Retinal pigment epithelial cell (primary cell): ENCODE results near the gene TSPEAR.
"Not testable (repeated sequence)": the region's sequence is repeated elsewhere in the genome, so short reads cannot be mapped to it uniquely, and the experiment has no call there.

ENCODE experiments used
- DNase-seq: peaks from one replicate; pipeline ENCODE4 v3.0.0-alpha.2; 2010; ENCODE audit warnings: low read depth
- H3K4me3 ChIP-seq: 2 replicates; pipeline ENCODE4 v1.5.1; 2011; ENCODE audit warnings: mild to moderate bottlenecking, low read length, control low read depth, moderate library complexity
- TF ChIP-seq, protein P1 (sequence below): conservative IDR thresholded peaks from 2 replicates; pipeline ENCODE4 v1.5.1; 2011; ENCODE audit warnings: low read depth, low read length, control low read depth, inconsistent platforms

Gene TSPEAR

DNA sequence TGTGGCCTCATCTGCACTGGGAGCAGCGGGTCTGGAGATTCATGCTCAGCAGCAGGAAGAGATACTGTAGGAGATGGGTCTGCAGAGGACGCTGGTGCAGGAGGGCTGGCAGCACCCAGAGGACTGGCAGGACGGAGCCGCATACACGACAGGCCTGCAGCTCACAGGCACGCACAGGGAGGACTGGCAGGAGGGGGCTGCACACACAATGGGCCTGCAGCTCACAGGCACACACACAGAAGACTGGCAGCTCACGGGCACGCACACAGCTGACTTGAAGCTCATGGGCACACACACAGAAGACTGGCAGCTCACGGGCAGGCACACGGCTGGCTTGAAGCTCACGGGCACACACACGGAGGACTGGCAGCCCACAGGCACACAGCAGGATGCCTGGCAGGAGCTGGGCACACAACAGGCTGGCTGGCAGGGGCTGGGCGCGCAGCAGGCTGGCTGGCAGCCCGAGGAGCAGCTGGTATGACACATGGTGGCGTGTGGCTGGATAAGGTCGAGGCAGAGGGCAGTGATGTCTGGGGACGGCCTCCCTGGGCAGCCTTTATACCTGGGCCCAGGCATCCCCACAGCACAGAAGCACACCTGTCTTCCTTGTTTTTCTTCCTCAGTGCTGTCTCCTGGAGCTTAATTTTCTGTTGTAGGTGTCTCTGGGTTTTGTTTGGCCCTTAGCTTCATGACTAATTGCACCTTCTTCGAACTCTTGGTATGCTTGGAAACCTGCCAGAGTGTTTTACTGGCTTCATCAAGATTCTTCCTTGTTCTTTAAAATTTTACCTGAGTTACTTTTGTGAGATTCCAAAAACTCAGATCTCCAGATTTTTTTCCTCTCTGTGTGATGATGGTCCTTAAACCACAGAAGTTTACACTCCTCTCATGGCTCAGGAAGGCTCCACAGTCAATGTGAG lies 44.7 kb downstream of the TSPEAR start, which contains the start of gene KRTAP12-2:
Gene KRTAP12-2 (minus strand): TSS at position 527 of the 920 bp plus-strand sequence. CDS start 41 bp downstream, at position 486.
- DNase-seq = no peak
- H3K4me3 ChIP-seq = no peak within 1 kb of the TSS
- TF ChIP-seq, protein P1, sequence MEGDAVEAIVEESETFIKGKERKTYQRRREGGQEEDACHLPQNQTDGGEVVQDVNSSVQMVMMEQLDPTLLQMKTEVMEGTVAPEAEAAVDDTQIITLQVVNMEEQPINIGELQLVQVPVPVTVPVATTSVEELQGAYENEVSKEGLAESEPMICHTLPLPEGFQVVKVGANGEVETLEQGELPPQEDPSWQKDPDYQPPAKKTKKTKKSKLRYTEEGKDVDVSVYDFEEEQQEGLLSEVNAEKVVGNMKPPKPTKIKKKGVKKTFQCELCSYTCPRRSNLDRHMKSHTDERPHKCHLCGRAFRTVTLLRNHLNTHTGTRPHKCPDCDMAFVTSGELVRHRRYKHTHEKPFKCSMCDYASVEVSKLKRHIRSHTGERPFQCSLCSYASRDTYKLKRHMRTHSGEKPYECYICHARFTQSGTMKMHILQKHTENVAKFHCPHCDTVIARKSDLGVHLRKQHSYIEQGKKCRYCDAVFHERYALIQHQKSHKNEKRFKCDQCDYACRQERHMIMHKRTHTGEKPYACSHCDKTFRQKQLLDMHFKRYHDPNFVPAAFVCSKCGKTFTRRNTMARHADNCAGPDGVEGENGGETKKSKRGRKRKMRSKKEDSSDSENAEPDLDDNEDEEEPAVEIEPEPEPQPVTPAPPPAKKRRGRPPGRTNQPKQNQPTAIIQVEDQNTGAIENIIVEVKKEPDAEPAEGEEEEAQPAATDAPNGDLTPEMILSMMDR = no peak

DNA sequence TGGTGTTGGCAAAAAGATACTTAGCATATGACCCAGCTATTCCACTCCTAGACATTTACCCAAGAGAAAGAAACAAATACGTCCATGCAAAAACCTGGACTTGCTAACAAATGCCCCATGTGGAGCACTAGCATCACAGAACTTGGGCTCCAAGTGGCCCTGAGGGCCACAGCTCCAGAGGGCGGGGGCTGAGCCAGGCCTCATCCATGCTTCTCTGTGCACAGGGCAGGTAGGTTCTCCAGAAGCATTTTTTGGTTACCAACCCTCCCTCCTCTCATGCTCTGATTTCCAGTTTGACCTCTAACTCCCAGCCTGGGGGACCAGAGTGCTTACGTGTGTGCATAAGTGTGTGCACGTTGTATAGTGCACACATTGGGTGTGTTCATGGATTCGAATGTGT lies 46.7 kb downstream of the TSPEAR start:
- no peak overlapping the region for H3K4me3 ChIP-seq
- TF ChIP-seq, protein P1 = no peak
- no peak for DNase-seq

DNA sequence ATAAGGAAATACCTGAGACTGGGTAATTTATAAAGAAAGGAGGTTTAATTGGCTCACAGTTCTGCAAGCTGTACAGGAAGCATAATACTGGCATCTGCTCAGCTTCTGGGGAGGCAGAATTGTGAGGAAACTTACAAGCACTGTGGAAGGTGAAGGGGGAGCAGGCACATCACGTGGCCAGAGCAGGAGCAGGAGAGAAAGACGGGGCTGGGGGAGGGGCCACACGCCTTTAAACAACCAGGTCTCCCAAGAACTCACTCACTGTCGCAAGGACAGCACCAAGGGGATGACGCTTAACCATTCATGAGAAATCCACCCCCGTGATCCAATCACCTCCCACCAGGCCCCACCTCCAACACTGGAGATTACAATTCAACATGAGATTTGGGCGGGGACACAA lies 49.8 kb downstream of the TSPEAR start:
- not testable (repeated sequence) for H3K4me3 ChIP-seq, DNase-seq

DNA sequence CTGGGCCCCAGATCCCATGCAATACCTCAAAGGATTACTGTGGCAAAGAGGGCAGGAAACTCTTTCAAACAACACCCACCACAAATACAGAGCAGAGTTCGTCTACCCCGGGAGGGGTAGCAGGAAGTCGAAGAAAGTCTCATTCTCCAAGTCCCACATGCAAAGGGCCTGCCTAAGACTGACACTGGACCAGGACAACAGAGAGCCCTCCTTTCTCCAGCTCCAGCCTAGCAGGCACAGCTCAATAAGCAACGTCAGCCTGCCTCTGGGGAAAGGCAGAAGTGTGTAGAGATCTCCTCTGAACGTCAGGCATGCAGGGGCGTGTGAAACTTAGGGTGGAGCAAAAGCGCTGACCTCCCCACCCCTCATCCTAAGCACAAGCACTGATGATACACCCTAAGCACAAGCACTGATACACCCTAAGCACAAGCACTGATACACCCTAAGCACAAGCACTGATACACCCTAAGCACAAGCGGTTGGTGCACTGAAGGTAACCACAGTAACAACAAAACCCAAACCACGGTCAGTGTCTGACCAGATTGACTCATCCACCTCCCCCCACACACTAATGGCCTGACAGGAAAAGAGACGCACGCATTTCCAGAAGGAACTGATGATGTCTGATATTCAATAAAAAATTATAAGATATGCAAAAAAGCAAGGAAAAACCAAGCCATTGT lies 52.3 kb downstream of the TSPEAR start:
- DNase-seq = no peak
- TF ChIP-seq, protein P1 = no peak
- no peak overlapping the region for H3K4me3 ChIP-seq

DNA sequence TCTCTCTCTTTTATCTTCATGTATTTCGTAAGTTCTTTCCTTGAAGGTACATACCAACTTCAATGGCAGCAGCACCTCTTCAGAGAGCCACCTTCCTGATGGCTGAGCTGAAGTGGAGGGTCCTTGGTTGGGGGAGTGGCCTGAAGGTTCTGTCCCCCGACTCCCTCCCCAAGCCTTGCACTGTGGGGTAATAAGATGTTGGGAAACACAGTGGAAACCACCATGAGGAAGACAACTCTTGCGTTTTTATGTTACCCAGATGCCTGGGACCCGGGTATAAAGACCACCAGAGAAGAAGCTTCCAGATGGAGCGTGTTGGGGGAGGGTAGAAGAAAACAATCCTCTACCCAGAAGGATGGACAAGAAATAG lies 52.8 kb downstream of the TSPEAR start:
- H3K4me3 ChIP-seq = no peak overlapping the region

DNA sequence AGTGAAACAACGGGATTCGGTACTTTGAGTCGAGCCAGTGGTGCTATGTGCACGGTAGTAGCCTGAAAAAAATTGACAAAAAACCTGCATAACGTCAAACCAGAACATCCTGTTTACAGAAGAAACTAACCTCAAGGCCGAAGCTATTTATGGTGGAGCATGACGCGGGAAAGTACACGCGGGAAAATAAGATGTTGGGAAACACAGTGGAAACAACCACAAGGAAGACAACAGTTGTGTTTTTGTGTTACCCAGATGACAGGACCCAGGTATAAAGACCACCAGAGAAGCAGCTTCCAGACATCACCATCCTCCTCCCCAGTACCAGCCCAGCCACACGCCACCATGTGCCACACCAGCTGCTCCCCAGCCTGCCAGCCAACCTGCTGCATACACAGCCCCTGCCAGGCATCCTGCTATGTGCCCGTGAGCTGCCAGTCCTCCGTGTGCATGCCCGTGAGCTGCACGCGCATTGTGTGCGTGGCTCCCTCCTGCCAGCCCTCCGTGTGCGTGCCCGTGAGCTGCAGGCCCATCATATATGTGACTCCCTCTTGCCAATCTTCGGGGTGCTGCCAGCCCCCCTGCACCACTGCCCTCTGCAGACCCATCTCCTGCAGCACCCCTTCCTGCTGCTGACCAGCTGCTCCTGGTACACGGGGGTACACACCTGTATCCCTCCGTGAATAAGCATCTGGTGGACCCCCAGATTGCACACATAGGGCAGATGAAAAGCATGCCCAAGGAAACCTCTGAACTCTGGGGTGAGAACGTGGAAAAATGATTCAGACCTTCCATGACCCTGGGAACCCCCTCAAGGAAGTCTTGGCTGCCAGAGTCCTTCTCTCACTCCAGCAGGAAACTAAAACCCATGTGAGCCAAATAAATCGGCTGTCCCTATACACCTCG lies 53.5 kb downstream of the TSPEAR start, which contains the start of gene KRTAP12-3:
Gene KRTAP12-3 (plus strand): TSS at position 298 of the 906 bp plus-strand sequence. CDS start 48 bp downstream, at position 346.
- H3K4me3 ChIP-seq = no peak within 1 kb of the TSS
- no peak for DNase-seq
- TF ChIP-seq, protein P1 = no peak

More for the DNA sequence above, 52.8 kb downstream of the TSPEAR start:
- TF ChIP-seq, protein P1 = no peak
- DNase-seq = no peak

DNA sequence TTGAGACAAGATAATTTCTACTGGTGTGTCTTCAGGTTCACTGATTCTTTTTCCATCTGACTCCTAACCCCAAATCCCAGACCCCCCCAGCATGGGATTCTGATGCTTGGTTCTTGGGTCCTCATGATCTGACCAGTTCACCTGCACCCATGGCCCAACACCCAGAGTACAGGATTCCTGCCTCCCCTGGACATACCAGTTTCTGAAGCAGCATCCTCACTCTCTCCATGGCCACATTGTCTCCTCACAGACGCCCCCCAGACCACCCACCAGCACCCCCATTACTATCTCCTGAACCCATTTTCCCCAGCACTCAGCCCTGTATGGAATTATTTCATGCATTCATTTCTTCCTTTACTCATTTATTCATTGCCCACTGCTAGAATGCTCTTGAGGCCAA lies 54.5 kb downstream of the TSPEAR start:
- TF ChIP-seq, protein P1 = no peak
- no peak overlapping the region for H3K4me3 ChIP-seq
- no peak for DNase-seq
